IgD-negative memory B cell (primary cell): Measurements from ENCODE around the gene DBP. TPM values are rescaled to one million over a fixed set of nuclear protein-coding genes. Genes with fewer than 3 reads are reported as not detected.
A peak's percentile ranks its signal among the peaks of the same experiment; 100 is the strongest.

Source experiments
- H3K27ac Mint-ChIP-seq, 3 donors: one replicate each; pipeline ENCODE4 v1.8.0; 2020 to 2022; ENCODE audit warnings: mild to moderate bottlenecking in 3 of 3, mixed read lengths in 3 of 3, moderate library complexity in 1 of 3
- H3K27me3 Mint-ChIP-seq: one replicate; pipeline ENCODE4 v1.8.0; 2021; ENCODE audit warnings: mixed read lengths
- H3K36me3 Mint-ChIP-seq: one replicate; pipeline ENCODE4 v1.8.0; 2020; ENCODE audit warnings: mild to moderate bottlenecking, mixed read lengths
- H3K4me1 Mint-ChIP-seq, 3 donors: one replicate each; pipeline ENCODE4 v1.8.0; 2020 to 2022; ENCODE audit warnings: mixed read lengths in 3 of 3, mild to moderate bottlenecking in 1 of 3
- H3K4me3 Mint-ChIP-seq, 4 donors: one replicate each; pipeline ENCODE4 v1.8.0; 2020 to 2022; ENCODE audit warnings: mild to moderate bottlenecking in 4 of 4, mixed read lengths in 4 of 4, moderate library complexity in 3 of 4
- H3K9me3 Mint-ChIP-seq, 3 donors: one replicate each; pipeline ENCODE4 v1.8.0; 2020 to 2021; ENCODE audit warnings: mixed read lengths in 3 of 3, mild to moderate bottlenecking in 1 of 3
- polyA plus RNA-seq: library from polyadenylated mRNA; unstranded; fragments of 300-500 nt; fragmentation: Illumina TruSeq; gene quantifications from one replicate; pipeline ENCODE4 v1.2.3, GENCODE V29; 2021

DBP gene
- polyA plus RNA-seq, 1 donor from 2014 or later: 86.1 TPM

GRCh38 chr19:48630296-48631063 lies 6.7 kb downstream of the DBP start:
- Mint-ChIP-seq H3K4me1 (peaks cover 10% of the 10 kb centered on the region in 3 donors), H3K9me3 (no peaks in the 10 kb centered on the region), H3K4me3 (no peak overlapping the region), H3K36me3 (peaks cover 7% of the 10 kb centered on the region), H3K27ac (peak overlapping the region in 1 of 3 donors; percentile 53), H3K27me3 (no peaks in the 10 kb centered on the region)

- H3K27me3 Mint-ChIP-seq: no peaks in the 10 kb centered on the region
- peak overlapping the region in 1 of 4 donors; percentile 70 for H3K4me3 Mint-ChIP-seq
- H3K4me1 Mint-ChIP-seq: peaks cover 7 to 14% (median 10%) of the 10 kb centered on the region in 3 donors
- no peaks in the 10 kb centered on the region for H3K9me3 Mint-ChIP-seq
- H3K36me3 Mint-ChIP-seq: peaks cover 7% of the 10 kb centered on the region
- H3K27ac Mint-ChIP-seq: no peak overlapping the region
These were observed 7.4 kb downstream of the DBP start for GRCh38 chr19:48629599-48630295.

GRCh38 chr19:48629297-48629598 lies 7.9 kb downstream of the DBP start:
- Mint-ChIP-seq H3K36me3 (peaks cover 6% of the 10 kb centered on the region), H3K4me1 (peaks cover 7 to 12% (median 9%) of the 10 kb centered on the region in 3 donors), H3K9me3 (no peaks in the 10 kb centered on the region), H3K27me3 (no peaks in the 10 kb centered on the region), H3K27ac (no peak overlapping the region), H3K4me3 (no peak overlapping the region)

GRCh38 chr19:48628486-48629296 lies 8.5 kb downstream of the DBP start:
- no peak overlapping the region for H3K4me3 Mint-ChIP-seq
- H3K27me3 Mint-ChIP-seq: no peaks in the 10 kb centered on the region
- H3K9me3 Mint-ChIP-seq: no peaks in the 10 kb centered on the region
- H3K27ac Mint-ChIP-seq: peak overlapping the region in 1 of 3 donors; percentile 86
- H3K36me3 Mint-ChIP-seq: peaks cover 5% of the 10 kb centered on the region
- peaks cover 7 to 14% (median 12%) of the 10 kb centered on the region in 3 donors for H3K4me1 Mint-ChIP-seq

GRCh38 chr19:48627865-48628314 lies 9.3 kb downstream of the DBP start:
- Mint-ChIP-seq H3K36me3 (peaks cover 5% of the 10 kb centered on the region), H3K4me1 (peaks cover 10 to 20% (median 14%) of the 10 kb centered on the region in 3 donors), H3K4me3 (no peak overlapping the region), H3K27ac (no peak overlapping the region), H3K9me3 (no peaks in the 10 kb centered on the region), H3K27me3 (no peaks in the 10 kb centered on the region)

- peaks cover 5% of the 10 kb centered on the region for H3K36me3 Mint-ChIP-seq
- H3K4me1 Mint-ChIP-seq: peaks cover 12 to 17% (median 12%) of the 10 kb centered on the region in 3 donors
- H3K27ac Mint-ChIP-seq: no peak overlapping the region
- H3K9me3 Mint-ChIP-seq: no peaks in the 10 kb centered on the region
- no peak overlapping the region for H3K4me3 Mint-ChIP-seq
- H3K27me3 Mint-ChIP-seq: no peaks in the 10 kb centered on the region
These were observed 9.8 kb downstream of the DBP start for GRCh38 chr19:48627201-48627864.

GRCh38 chr19:48625891-48626327 lies 11.3 kb downstream of the DBP start:
- H3K36me3 Mint-ChIP-seq: peaks cover 5% of the 10 kb centered on the region
- H3K4me3 Mint-ChIP-seq: no peak overlapping the region
- H3K27me3 Mint-ChIP-seq: no peaks in the 10 kb centered on the region
- peak overlapping the region in 1 of 3 donors; percentile 69 for H3K27ac Mint-ChIP-seq
- H3K9me3 Mint-ChIP-seq: no peaks in the 10 kb centered on the region
- H3K4me1 Mint-ChIP-seq: peaks cover 11 to 19% (median 14%) of the 10 kb centered on the region in 3 donors

GRCh38 chr19:48624791-48625723 lies 12.1 kb downstream of the DBP start:
- peaks cover 1% of the 10 kb centered on the region for H3K36me3 Mint-ChIP-seq
- H3K4me1 Mint-ChIP-seq: peaks cover 11 to 19% (median 16%) of the 10 kb centered on the region in 3 donors
- H3K27me3 Mint-ChIP-seq: no peaks in the 10 kb centered on the region
- H3K9me3 Mint-ChIP-seq: no peaks in the 10 kb centered on the region
- H3K4me3 Mint-ChIP-seq: peak overlapping the region in 3 of 4 donors; percentile 84 to 95 (median 91)
- peak overlapping the region; percentile 18 to 91 (median 27) for H3K27ac Mint-ChIP-seq

GRCh38 chr19:48624067-48624594 lies 13.0 kb downstream of the DBP start:
- no peaks in the 10 kb centered on the region for H3K36me3 Mint-ChIP-seq
- H3K27ac Mint-ChIP-seq: peak overlapping the region; percentile 91 to 96 (median 93)
- no peaks in the 10 kb centered on the region for H3K27me3 Mint-ChIP-seq
- peaks cover 19 to 23% (median 20%) of the 10 kb centered on the region in 3 donors for H3K4me1 Mint-ChIP-seq
- peak overlapping the region; percentile 78 to 95 (median 88) for H3K4me3 Mint-ChIP-seq
- H3K9me3 Mint-ChIP-seq: no peaks in the 10 kb centered on the region

GRCh38 chr19:48623556-48624066 lies 13.6 kb downstream of the DBP start:
- peak overlapping the region; percentile 78 to 95 (median 88) for H3K4me3 Mint-ChIP-seq
- peaks cover 1% of the 10 kb centered on the region for H3K36me3 Mint-ChIP-seq
- peaks cover 22 to 24% (median 22%) of the 10 kb centered on the region in 3 donors for H3K4me1 Mint-ChIP-seq
- no peaks in the 10 kb centered on the region for H3K27me3 Mint-ChIP-seq
- H3K27ac Mint-ChIP-seq: peak overlapping the region; percentile 91 to 96 (median 93)
- no peaks in the 10 kb centered on the region for H3K9me3 Mint-ChIP-seq

- H3K27ac Mint-ChIP-seq: peak overlapping the region; percentile 89 to 99 (median 96)
- no peaks in the 10 kb centered on the region for H3K27me3 Mint-ChIP-seq
- H3K9me3 Mint-ChIP-seq: no peaks in the 10 kb centered on the region
- H3K36me3 Mint-ChIP-seq: peaks cover 4% of the 10 kb centered on the region
- H3K4me1 Mint-ChIP-seq: peaks cover 29 to 37% (median 32%) of the 10 kb centered on the region in 3 donors
- H3K4me3 Mint-ChIP-seq: peak overlapping the region; percentile 85 to 99 (median 98)
These were observed 17.2 kb downstream of the DBP start for GRCh38 chr19:48619692-48620585.

- Mint-ChIP-seq H3K27me3 (no peaks in the 10 kb centered on the region), H3K27ac (peak within 1 kb of the TSS; percentile 89 to 99 (median 96)), H3K4me1 (peaks cover 30 to 37% (median 30%) of the 10 kb centered on the region in 3 donors), H3K9me3 (no peaks in the 10 kb centered on the region), H3K4me3 (peak within 1 kb of the TSS; percentile 85 to 99 (median 98)), H3K36me3 (peaks cover 4% of the 10 kb centered on the region)
These were observed 18.1 kb downstream of the DBP start, which contains the start of the genes RPL18 and SPHK2 for GRCh38 chr19:48618916-48619691. TSS of gene RPL18 (minus strand) at chr19:48619178. CDS start at chr19:48619143, 35 bp downstream. TSS of gene SPHK2 (plus strand) at chr19:48619506. CDS start at chr19:48620515, 1,009 bp downstream.
